AG09319 (cell line): ENCODE measurements around the gene OLFM2.
"Not testable (repeated sequence)": the region's sequence is repeated elsewhere in the genome, so short reads cannot be mapped to it uniquely, and the experiment has no call there.

ENCODE experiments used
- DNase-seq: peaks from one replicate; pipeline ENCODE4 v3.0.0-alpha.2; 2010; ENCODE audit warnings: low read depth; ENCODE audit errors: extremely low read depth
- TF ChIP-seq, protein P1 (sequence below): IDR thresholded peaks from 2 replicates; pipeline ENCODE4 v1.5.1; 2011; ENCODE audit warnings: low read depth, mild to moderate bottlenecking, inconsistent platforms, low read length, moderate library complexity

Gene OLFM2

DNA sequence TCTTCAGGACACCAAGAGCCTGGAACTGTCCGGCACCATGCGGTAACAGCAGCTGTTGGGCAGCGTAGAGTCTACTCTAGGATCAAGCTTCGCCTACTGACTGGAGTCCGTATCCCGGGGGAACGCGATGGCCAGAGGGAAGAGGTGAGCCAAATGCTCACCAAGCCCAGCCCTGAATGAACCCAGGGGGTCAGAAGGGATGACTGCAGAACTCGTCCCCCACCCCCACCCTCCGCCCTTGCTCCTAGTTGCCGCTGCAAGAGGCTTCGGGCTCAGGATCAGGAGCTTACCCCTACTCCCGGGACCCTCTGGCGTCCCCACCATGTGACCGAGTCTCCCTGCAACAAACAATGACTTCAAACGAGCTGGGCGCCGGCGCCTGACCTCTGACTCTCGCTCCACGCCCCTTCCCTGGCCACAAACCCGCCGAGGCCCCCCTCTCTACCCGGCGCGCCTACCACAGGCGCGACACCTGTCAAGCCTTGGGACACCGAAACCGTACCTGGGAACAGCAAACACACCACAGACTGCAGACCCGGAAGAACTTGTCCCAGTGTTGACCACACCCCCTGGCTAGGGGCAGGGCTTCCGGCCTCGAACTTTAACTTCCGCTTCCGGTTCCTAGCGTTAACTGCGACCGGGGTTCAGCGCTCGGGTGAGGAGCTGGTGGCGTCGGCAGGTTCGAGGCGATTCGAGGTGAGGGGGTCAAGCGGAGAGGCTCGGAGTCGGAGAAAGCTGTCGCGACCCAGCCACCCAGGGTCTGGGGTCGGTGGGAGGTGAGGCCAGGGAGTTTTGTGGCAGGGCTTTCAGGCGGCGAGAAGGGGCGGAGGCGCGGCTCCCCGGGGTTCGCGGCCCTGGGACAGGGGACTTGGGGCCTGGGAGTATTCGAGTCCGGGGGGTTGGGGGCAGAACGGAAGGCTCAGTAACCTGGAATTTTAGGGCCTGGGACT lies 108.8 kb downstream of the OLFM2 start, which contains the start of gene UBL5:
TSS of gene UBL5 (plus strand) at position 630 of the 950 bp plus-strand sequence. CDS start 420 bp downstream, outside the sequence.
- TF ChIP-seq, protein P1, sequence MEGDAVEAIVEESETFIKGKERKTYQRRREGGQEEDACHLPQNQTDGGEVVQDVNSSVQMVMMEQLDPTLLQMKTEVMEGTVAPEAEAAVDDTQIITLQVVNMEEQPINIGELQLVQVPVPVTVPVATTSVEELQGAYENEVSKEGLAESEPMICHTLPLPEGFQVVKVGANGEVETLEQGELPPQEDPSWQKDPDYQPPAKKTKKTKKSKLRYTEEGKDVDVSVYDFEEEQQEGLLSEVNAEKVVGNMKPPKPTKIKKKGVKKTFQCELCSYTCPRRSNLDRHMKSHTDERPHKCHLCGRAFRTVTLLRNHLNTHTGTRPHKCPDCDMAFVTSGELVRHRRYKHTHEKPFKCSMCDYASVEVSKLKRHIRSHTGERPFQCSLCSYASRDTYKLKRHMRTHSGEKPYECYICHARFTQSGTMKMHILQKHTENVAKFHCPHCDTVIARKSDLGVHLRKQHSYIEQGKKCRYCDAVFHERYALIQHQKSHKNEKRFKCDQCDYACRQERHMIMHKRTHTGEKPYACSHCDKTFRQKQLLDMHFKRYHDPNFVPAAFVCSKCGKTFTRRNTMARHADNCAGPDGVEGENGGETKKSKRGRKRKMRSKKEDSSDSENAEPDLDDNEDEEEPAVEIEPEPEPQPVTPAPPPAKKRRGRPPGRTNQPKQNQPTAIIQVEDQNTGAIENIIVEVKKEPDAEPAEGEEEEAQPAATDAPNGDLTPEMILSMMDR, result no peak
- peak; percentile 40 for DNase-seq

DNA sequence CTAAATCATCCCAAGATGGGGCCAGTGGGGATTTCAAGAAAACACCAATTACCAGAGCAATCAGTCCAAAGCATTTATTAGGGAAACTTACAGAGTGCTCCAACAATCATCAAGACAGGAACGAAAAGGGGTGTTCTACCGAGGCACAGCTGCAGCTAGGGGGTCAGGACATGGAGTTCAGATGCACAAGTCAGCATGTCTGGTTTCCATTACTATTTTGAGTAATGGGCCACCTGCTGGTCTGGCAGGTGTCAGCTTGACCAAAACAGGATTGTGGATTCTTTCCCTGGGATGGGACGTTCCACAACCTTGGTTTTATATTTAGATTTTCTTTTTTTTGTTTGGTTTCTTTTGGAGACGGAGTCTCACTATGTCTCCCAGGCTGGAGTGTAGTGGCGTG lies 112.5 kb downstream of the OLFM2 start:
- TF ChIP-seq, protein P1, result no peak
- no peak for DNase-seq

DNA sequence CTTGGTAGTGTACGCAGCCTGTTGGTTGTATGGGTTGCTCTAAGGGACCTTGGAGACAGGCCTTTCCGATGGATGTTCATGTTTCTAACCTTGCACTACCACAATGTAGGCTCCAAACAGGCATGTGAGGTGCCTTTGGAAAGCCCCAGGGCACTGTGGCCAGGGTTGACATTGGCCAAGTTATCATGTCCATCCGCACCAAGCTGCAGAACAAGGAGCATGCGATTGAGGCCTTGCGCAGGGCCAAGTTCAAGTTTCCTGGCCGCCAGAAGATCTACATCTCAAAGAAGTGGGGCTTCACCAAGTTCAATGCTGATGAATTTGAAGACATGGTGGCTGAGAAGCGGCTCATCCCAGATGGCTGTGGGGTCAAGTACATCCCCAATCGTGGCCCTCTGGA lies 116.3 kb downstream of the OLFM2 start:
- not testable (repeated sequence) for DNase-seq

DNA sequence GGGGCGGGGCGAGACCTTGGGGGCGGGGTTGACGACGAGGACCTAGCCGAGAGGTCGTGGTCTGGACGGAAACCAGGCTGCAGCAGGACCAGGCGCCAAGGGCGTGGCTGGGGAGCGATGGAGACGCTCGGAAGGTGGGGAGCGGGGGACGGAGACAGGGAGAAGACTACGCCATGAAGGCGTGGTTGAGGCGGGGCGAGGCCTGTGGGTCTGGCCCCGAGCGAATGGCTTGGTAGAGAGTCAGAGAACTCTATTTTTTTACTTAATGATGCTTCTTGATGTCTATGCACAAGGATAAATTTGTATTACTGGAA lies 116.8 kb downstream of the OLFM2 start:
- TF ChIP-seq, protein P1, result no peak
- DNase-seq, result no peak

DNA sequence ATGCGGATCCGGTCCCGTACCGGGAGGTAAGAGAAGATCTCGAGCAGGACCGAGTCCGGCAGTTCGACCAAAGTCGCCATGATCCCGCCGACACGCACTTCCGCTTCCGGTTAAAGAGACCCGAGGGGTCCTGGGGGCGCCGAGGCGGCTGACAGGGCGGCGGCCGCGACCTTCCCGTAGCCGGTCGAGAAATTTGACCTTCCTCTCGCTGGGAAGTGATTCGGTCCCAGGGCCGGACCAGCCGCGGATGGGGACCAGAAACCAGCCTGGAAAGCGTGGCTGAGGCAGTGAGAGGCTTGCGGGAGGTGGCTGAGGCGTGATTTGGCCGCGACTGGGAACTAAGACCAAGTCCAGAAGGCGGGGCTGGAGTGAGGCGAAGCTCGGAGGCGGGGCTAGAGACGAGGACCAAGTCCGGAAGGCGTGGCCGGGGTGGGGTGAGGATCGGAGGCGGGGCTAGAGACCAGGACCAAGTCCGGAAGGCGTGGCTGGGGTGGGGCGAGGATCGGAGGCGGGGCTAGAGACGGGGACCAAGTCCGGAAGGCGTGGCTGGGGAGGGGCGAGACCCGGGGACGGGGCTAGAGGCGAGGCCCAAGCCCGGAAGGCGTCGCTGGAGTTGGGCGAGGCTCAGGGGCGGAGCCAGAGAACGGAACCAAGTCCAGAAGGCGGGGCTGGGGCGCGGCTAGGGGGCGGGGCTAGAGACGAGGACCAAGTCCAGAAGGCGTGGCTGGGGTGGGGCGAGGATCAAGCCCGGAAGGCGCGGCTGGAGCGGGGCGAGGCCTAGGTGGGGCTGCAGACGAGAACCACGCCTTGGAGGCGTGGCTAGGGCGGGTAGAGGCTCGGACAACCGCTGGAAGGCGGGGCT lies 117.3 kb downstream of the OLFM2 start, which contains the start of gene FBXL12:
TSS of gene FBXL12 (minus strand) at position 346 of the 862 bp plus-strand sequence. CDS start at position 80, 266 bp downstream.
- DNase-seq, result peak; percentile 100
- TF ChIP-seq, protein P1, result no peak

DNA sequence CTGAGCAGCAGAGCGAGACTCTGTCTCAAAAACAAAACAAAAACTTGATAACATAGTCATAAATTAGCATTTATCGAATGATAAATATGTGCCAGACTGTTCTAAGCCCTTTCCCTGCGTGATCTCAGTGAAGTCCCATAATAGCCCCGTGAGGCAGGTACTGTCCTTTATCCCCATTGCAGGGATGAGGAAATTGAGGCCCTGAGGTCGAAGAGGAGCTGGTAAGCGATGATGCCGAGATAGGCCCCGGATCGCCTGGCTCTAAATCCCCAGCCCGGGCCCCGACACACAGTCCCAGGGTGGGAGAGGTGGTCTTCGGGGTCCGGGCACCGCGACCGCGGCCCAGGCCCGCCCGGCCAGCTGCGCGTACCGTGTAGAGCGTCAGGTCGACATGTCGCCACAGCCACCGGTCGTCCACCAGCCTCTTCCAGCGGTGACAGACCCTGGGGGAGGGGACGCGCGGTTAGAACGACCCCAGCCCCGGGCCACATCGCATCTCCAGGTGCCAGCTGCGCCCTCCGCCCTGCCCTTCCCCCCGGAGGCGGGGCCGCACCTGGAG lies 118.1 kb downstream of the OLFM2 start:
- no peak for DNase-seq

DNA sequence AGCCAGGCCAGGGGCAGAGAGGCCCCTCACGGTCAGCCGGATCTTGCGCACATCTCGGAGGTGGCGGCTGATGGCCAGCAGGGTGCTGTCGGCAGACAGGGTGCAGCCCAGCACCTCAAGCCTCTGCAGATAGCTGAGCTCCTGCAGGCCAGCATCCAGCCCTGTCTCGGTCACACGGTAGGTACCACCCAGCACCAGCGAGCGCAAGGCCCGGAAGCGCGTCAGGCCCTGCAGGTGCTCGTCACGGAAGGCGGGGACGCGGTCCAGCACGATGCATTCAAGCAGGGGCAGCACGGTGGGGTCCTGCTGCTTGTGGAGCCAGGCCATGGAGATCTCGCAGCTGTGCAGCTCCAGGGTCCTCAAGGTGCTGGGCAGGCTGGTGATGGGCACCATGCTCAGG lies 125.2 kb downstream of the OLFM2 start:
- TF ChIP-seq, protein P1, result no peak
- DNase-seq, result no peak

More for the DNA sequence above, 118.1 kb downstream of the OLFM2 start:
- TF ChIP-seq, protein P1, result no peak
